ENCODE results near the gene VAMP4. TPM values are rescaled to one million over a fixed set of nuclear protein-coding genes. Genes with fewer than 3 reads are reported as not detected.

VAMP4 gene
- total RNA-seq, 3 donors from 2014 or later: 9.3 to 15.0 (median 11.1) TPM

GRCh38 chr1:171780583-171781175 lies 38.8 kb upstream of the VAMP4 start:
- ATAC-seq: no peak
- Histone ChIP-seq H3K36me3 (ENCODE audit: low read depth) (no peaks in the 10 kb centered on the region), H3K4me3 (no peak overlapping the region), H3K9me3 (no peaks in the 10 kb centered on the region), H3K4me1 (ENCODE audit: low read depth) (peaks cover 22% of the 10 kb centered on the region)
- intact Hi-C loops (cut with DNase I, micrococcal nuclease): loop anchor here in 1 of 2 donors (5.0 kb wide), 1 partner anchor 38 kb away; the partner anchor contains the start of gene VAMP4
- peak in 1 of 3 donors; percentile 24 for DNase-seq
- TF ChIP-seq, protein P1, sequence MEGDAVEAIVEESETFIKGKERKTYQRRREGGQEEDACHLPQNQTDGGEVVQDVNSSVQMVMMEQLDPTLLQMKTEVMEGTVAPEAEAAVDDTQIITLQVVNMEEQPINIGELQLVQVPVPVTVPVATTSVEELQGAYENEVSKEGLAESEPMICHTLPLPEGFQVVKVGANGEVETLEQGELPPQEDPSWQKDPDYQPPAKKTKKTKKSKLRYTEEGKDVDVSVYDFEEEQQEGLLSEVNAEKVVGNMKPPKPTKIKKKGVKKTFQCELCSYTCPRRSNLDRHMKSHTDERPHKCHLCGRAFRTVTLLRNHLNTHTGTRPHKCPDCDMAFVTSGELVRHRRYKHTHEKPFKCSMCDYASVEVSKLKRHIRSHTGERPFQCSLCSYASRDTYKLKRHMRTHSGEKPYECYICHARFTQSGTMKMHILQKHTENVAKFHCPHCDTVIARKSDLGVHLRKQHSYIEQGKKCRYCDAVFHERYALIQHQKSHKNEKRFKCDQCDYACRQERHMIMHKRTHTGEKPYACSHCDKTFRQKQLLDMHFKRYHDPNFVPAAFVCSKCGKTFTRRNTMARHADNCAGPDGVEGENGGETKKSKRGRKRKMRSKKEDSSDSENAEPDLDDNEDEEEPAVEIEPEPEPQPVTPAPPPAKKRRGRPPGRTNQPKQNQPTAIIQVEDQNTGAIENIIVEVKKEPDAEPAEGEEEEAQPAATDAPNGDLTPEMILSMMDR (IDR thresholded peaks at IDR 0.05): no peak

DNA sequence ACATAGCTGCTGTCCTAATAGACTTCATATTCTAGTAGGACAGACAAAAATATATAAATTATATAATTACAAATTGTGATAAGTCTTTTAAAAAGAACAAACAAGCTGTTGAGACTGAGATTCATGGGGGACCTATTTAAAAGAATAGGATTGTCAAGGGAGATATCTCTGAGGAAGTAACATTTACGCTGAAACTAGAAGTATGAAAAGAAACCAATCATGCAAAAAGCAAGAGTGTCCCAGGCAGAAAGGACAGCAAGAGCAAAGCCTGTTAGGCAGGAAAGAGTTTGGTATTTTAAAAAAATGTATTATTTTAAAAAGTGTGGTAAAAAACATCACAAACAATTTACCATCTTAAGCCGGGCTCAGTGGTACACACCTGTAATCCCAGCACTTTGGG lies 30.4 kb upstream of the VAMP4 start:
- Histone ChIP-seq H3K9me3 (no peaks in the 10 kb centered on the region), H3K4me1 (ENCODE audit: low read depth) (no peaks in the 10 kb centered on the region), H3K36me3 (ENCODE audit: low read depth) (no peaks in the 10 kb centered on the region), H3K4me3 (no peak overlapping the region)
- intact Hi-C loops (cut with DNase I, micrococcal nuclease): no loop called here
- TF ChIP-seq, protein P1 (IDR thresholded peaks at IDR 0.05): no peak
- DNase-seq: no peak
- ATAC-seq: no peak

GRCh38 chr1:171769754-171770153 lies 27.9 kb upstream of the VAMP4 start:
- Histone ChIP-seq H3K4me1 (ENCODE audit: low read depth) (no peaks in the 10 kb centered on the region), H3K4me3 (no peak overlapping the region), H3K36me3 (ENCODE audit: low read depth) (no peaks in the 10 kb centered on the region), H3K9me3 (no peaks in the 10 kb centered on the region)
- DNase-seq: no peak
- intact Hi-C loops (cut with DNase I, micrococcal nuclease): no loop called here
- ATAC-seq: no peak
- TF ChIP-seq, protein P1 (IDR thresholded peaks at IDR 0.05): no peak

- H3K36me3 ChIP-seq (ENCODE audit: low read depth): no peaks in the 10 kb centered on the region
- DNase-seq (no peak), ATAC-seq (no peak)
- no peaks in the 10 kb centered on the region for H3K9me3 ChIP-seq
- no peaks in the 10 kb centered on the region for H3K4me1 ChIP-seq (ENCODE audit: low read depth)
- no peak overlapping the region for H3K4me3 ChIP-seq
- TF ChIP-seq, protein P1 (IDR thresholded peaks at IDR 0.05): no peak
- intact Hi-C loops (cut with DNase I, micrococcal nuclease): no loop called here
These were observed 27.3 kb upstream of the VAMP4 start for GRCh38 chr1:171769171-171769570.

DNA sequence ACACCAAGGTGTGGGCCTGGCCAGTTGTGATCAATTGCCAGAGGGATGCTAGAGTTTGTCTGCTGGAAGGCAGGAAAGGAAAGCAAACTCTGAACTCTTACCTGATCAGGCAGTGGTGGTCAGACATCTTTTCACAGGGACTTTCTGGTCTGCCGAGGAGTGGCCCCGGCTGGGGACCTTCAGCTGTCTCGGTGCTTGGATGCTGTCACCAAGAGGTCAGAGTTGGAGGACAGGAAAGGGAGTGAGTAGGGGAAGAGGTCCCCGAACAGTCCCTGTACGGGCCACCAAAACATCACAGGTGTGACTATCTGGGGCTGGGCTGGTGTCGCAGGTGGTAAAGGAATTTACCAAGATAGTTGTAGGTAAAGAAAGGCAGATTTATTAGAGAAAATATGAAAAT lies 21.9 kb upstream of the VAMP4 start:
- DNase-seq (no peak), ATAC-seq (no peak)
- TF ChIP-seq, protein P1 (IDR thresholded peaks at IDR 0.05): no peak
- intact Hi-C loops (cut with DNase I, micrococcal nuclease): no loop called here
- Histone ChIP-seq H3K4me3 (no peak overlapping the region), H3K36me3 (ENCODE audit: low read depth) (no peaks in the 10 kb centered on the region), H3K4me1 (ENCODE audit: low read depth) (no peaks in the 10 kb centered on the region), H3K9me3 (no peaks in the 10 kb centered on the region)

GRCh38 chr1:171762143-171762563 lies 20.3 kb upstream of the VAMP4 start:
- ATAC-seq (no peak), DNase-seq (no peak)
- no peaks in the 10 kb centered on the region for H3K36me3 ChIP-seq (ENCODE audit: low read depth)
- H3K4me3 ChIP-seq: no peak overlapping the region
- intact Hi-C loops (cut with DNase I, micrococcal nuclease): no loop called here
- no peaks in the 10 kb centered on the region for H3K4me1 ChIP-seq (ENCODE audit: low read depth)
- no peaks in the 10 kb centered on the region for H3K9me3 ChIP-seq
- TF ChIP-seq, protein P1 (IDR thresholded peaks at IDR 0.05): no peak

All from mucosa of descending colon (tissue), 3 donors.